Activated CD4-positive, alpha-beta T cell treated with anti-CD3 and anti-CD28 coated beads, Interleukin-2, amount 50 U/mL, for 24 hours (primary cell): ENCODE data around the gene MZT2A.
"Not testable (repeated sequence)": the region's sequence is repeated elsewhere in the genome, so short reads cannot be mapped to it uniquely, and the experiment has no call there.

Source experiments
- DNase-seq, 2 donors: peaks; one replicate each; pipeline ENCODE4 v3.0.0-alpha.2; 2020; ENCODE audit warnings: low read depth in 1 of 2, low spot score in 1 of 2

The MZT2A gene

GRCh38 chr2:131467722-131468121, 24.5 kb downstream of the MZT2A start:
- DNase-seq: not testable (repeated sequence)

DNA sequence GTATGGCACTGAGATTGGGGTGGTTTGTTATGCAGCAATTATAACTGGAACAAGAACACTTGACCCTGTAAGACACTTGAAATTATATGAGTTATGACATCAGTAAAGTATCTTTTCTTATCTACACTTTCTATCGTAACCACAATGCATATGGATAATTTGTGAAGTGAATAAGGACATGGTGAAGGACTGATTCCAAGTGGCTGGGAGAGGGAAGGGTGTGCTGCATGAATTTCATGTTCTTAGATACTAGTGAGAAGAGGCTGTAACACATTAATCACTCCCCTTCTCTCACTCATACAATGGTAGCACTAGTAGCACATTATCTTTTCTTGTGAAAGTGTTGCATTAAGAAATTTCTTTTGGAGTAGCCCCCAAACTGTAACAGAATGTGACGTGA, 37.3 kb downstream of the MZT2A start:
- DNase-seq: not testable (repeated sequence)

GRCh38 chr2:131451265-131451949, 40.8 kb downstream of the MZT2A start:
- DNase-seq: not testable (repeated sequence)

- DNase-seq: not testable (repeated sequence)
These were observed 44.2 kb downstream of the MZT2A start for GRCh38 chr2:131447981-131448380.

GRCh38 chr2:131445896-131446295, 46.3 kb downstream of the MZT2A start:
- DNase-seq: no peak

- not testable (repeated sequence) for DNase-seq
These were observed 46.7 kb downstream of the MZT2A start for GRCh38 chr2:131445515-131445797.

GRCh38 chr2:131444736-131445514, 47.3 kb downstream of the MZT2A start:
- not testable (repeated sequence) for DNase-seq

- DNase-seq: not testable (repeated sequence)
These were observed 51.3 kb downstream of the MZT2A start for GRCh38 chr2:131440742-131441468.
